HL-60 (cell line): ENCODE measurements around the gene TSPO2.

Experiments used
- GABPA ChIP-seq: IDR thresholded peaks from 2 replicates; pipeline ENCODE4 v1.6.1; 2012; ENCODE audit warnings: low read depth
- POLR2AphosphoS5 ChIP-seq: IDR thresholded peaks from 2 replicates; pipeline ENCODE4 v1.6.1; 2012; ENCODE audit warnings: low read depth
- SPI1 ChIP-seq: IDR thresholded peaks from 2 replicates; pipeline ENCODE4 v1.6.1; 2012; ENCODE audit warnings: low read depth, mild to moderate bottlenecking, borderline replicate concordance
- TF ChIP-seq, protein P1 (sequence below): IDR thresholded peaks from one replicate; pipeline ENCODE4 v1.5.1; 2011; ENCODE audit warnings: low read length, control low read depth, inconsistent platforms; ENCODE audit not compliant: insufficient read depth
- TF ChIP-seq, protein P2 (sequence below): IDR thresholded peaks from 2 replicates; pipeline ENCODE4 v1.6.1; 2012; ENCODE audit warnings: low read depth; ENCODE audit not compliant: insufficient replicate concordance

DNA sequence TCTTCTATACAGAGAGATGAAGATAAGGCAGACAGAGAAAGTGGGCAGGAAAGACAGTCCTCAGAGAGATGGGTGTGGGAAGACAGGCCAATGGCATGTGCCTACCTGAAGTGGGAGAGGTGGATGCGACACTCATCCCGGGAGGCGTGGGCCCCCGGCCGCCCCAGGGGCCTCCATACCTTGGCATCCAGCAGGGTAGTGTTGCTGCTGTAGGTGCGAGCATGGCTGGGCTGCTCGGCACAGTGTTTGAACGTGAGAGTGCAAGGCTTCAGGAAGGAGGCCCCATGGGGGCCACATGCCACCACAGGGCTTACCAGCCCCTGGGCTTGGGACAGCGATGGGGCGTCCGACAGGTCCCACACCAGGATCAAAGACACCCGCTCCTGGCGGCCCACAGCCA, 8.5 kb upstream of the TSPO2 start:
- TF ChIP-seq, protein P1, sequence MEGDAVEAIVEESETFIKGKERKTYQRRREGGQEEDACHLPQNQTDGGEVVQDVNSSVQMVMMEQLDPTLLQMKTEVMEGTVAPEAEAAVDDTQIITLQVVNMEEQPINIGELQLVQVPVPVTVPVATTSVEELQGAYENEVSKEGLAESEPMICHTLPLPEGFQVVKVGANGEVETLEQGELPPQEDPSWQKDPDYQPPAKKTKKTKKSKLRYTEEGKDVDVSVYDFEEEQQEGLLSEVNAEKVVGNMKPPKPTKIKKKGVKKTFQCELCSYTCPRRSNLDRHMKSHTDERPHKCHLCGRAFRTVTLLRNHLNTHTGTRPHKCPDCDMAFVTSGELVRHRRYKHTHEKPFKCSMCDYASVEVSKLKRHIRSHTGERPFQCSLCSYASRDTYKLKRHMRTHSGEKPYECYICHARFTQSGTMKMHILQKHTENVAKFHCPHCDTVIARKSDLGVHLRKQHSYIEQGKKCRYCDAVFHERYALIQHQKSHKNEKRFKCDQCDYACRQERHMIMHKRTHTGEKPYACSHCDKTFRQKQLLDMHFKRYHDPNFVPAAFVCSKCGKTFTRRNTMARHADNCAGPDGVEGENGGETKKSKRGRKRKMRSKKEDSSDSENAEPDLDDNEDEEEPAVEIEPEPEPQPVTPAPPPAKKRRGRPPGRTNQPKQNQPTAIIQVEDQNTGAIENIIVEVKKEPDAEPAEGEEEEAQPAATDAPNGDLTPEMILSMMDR: no peak
- TF ChIP-seq POLR2AphosphoS5: no peak
- TF ChIP-seq, protein P2, sequence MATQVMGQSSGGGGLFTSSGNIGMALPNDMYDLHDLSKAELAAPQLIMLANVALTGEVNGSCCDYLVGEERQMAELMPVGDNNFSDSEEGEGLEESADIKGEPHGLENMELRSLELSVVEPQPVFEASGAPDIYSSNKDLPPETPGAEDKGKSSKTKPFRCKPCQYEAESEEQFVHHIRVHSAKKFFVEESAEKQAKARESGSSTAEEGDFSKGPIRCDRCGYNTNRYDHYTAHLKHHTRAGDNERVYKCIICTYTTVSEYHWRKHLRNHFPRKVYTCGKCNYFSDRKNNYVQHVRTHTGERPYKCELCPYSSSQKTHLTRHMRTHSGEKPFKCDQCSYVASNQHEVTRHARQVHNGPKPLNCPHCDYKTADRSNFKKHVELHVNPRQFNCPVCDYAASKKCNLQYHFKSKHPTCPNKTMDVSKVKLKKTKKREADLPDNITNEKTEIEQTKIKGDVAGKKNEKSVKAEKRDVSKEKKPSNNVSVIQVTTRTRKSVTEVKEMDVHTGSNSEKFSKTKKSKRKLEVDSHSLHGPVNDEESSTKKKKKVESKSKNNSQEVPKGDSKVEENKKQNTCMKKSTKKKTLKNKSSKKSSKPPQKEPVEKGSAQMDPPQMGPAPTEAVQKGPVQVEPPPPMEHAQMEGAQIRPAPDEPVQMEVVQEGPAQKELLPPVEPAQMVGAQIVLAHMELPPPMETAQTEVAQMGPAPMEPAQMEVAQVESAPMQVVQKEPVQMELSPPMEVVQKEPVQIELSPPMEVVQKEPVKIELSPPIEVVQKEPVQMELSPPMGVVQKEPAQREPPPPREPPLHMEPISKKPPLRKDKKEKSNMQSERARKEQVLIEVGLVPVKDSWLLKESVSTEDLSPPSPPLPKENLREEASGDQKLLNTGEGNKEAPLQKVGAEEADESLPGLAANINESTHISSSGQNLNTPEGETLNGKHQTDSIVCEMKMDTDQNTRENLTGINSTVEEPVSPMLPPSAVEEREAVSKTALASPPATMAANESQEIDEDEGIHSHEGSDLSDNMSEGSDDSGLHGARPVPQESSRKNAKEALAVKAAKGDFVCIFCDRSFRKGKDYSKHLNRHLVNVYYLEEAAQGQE: no peak
- TF ChIP-seq GABPA: no peak
- TF ChIP-seq SPI1: no peak
